Hematopoietic multipotent progenitor cell treated with erythropoietin and hydrocortisone succinate and interleukin-3 and kit ligand, for 8 days (in vitro differentiated cells): ENCODE measurements around the gene CLEC1B.
"Not testable (repeated sequence)": the region's sequence is repeated elsewhere in the genome, so short reads cannot be mapped to it uniquely, and the experiment has no call there.

ENCODE experiments used
- DNase-seq: peaks from one replicate; pipeline ENCODE4 v3.0.0-alpha.2; 2015

The CLEC1B gene

GRCh38 chr12:9973949-9974348 is 25.0 kb downstream of the CLEC1B start:
- DNase-seq, result no peak

GRCh38 chr12:9971181-9971580 is 27.7 kb downstream of the CLEC1B start, which contains the start of gene CLEC12A:
Gene CLEC12A, plus strand, starts transcription at chr12:9971409. Its CDS starts 188 bp downstream, at chr12:9971597.
- DNase-seq, result peak; percentile 5

- no peak for DNase-seq
Measured at GRCh38 chr12:9969673-9970072, 29.2 kb downstream of the CLEC1B start.

- no peak for DNase-seq
Measured at GRCh38 chr12:9961901-9962300, 37.0 kb downstream of the CLEC1B start.

DNA sequence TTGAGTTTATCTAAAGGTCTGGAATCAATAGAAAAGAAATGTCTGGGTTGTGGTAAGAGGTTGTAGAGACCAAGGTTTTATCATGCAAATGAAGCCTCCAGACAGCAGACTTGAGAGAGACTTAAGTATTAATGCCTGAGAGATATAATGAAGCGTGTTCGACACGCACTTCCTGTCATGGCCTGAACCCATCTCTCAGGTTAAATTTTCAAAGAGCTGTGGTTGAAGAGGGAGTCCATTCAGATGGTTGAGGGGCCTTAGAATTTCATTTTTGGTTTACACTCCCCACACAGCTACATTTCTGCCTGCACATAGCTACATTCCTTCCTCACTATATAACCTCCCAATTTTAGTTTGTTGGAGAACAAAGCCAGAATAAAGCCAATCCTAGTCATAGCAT is 37.8 kb downstream of the CLEC1B start:
- no peak for DNase-seq

DNA sequence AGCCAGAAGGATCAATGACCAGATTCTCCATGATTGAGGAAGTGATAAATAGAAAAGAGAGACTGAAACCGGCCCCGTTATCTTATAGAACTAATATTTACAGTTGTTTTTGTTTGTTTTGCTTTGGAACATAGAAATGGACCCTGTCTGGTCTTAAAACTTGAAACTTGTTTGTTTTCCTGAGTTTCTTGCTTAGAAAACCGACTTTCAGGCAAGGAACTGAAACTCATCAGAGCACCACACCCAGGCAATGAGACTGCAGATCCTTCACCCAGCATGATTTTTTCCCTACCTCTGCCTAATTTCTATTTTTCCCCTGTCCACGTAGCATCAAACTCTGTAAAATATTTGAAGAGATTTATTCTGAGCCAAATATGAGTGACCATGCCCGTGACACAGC is 38.3 kb downstream of the CLEC1B start:
- no peak for DNase-seq

DNA sequence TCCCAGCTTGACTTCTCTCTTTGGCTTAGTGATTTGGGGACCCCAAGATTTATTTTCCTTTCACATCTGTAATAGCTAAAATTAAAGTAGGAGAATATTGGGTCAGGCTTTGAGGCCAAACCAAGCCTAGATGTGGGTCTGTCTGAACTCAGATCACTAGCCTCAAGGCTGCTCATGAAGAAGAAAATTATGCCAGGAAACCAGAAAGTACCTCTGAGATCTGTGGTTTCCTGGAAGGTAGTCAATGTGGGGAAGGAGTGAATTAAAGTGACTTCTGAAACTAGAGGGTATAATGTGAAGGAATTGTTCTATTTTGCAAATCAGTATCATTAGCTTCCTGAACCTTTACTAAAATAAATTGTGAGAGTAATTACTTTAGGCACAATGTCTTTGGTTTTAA is 41.1 kb downstream of the CLEC1B start:
- no peak for DNase-seq

GRCh38 chr12:9952954-9953729 is 45.8 kb downstream of the CLEC1B start:
- DNase-seq, result not testable (repeated sequence)

- no peak for DNase-seq
Measured at GRCh38 chr12:9951026-9951675, 47.8 kb downstream of the CLEC1B start.

DNA sequence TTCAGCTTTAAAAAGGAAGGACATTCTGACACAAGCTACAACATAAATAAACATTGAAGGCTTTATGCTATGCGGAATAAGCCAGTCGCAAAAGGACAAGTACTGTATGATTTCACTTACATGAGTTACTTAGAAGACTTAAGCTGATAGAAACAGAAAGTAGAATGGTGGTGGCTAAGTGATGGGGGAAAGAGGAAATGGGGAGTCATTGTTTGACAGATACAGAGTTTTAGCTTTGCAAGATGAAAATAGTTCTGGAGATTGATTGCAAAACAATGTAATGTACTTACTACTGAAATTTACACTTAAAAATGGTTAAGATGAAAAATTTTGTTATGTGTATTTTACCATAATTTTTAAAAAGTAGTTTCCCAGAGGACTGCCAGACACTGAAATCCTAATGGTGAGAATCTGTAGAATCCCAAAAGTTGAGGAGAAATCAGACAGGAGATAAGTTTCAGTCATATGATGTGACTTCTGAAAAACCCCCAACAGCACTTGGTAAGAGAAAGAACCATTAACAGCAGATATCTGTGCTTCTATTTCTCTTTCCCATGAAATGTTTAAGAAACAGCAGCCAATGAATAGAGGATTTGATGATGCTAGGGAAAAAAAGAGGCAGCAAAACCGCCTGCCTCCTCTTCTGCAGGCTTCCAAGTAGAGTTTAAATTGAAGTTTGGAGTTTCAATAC is 50.2 kb downstream of the CLEC1B start:
- no peak for DNase-seq

GRCh38 chr12:9947674-9948073 is 51.2 kb downstream of the CLEC1B start:
- no peak for DNase-seq

GRCh38 chr12:9944391-9944790 is 54.5 kb downstream of the CLEC1B start:
- no peak for DNase-seq

DNA sequence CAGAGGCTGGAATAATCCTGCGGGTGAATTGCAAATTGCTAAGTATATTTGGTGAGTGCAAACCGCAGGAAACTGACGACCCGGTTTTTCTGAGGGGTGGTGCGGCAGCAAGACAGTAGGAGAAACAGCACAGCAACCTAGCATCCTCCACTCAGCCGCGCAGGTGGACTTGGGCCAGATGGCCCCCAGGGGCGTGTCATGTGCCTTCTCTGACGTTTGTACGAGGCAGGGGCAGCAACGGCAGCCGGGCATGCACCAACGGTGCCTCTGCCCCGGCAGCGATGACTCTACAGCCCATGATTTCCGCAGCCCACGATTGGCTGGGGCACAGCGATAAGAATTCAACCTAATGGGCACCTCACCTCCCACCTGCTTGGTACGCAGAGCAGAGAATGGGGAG is 55.7 kb downstream of the CLEC1B start:
- DNase-seq, result peak; percentile 11
